Ishikawa (cell line): ENCODE results near the gene DOCK1.

Source experiments
- EGR1 ChIP-seq: IDR thresholded peaks from 2 replicates; pipeline ENCODE4 v1.6.1; 2012
- EP300 ChIP-seq: IDR thresholded peaks from 2 replicates; pipeline ENCODE4 v1.6.1; 2012; ENCODE audit warnings: borderline replicate concordance
- RAD21 ChIP-seq: IDR thresholded peaks from 2 replicates; pipeline ENCODE4 v1.6.1; 2012; ENCODE audit warnings: low read depth
- TAF1 ChIP-seq: IDR thresholded peaks from 2 replicates; pipeline ENCODE4 v1.6.1; 2012; ENCODE audit warnings: low read depth, mild to moderate bottlenecking
- TEAD4 ChIP-seq: IDR thresholded peaks from 2 replicates; pipeline ENCODE4 v1.6.1; 2012
- YY1 ChIP-seq: IDR thresholded peaks from 2 replicates; pipeline ENCODE4 v1.6.1; 2012; ENCODE audit warnings: low read depth
- ZBTB7A ChIP-seq: IDR thresholded peaks from 2 replicates; pipeline ENCODE4 v1.6.1; 2012; ENCODE audit warnings: low read depth

DNA sequence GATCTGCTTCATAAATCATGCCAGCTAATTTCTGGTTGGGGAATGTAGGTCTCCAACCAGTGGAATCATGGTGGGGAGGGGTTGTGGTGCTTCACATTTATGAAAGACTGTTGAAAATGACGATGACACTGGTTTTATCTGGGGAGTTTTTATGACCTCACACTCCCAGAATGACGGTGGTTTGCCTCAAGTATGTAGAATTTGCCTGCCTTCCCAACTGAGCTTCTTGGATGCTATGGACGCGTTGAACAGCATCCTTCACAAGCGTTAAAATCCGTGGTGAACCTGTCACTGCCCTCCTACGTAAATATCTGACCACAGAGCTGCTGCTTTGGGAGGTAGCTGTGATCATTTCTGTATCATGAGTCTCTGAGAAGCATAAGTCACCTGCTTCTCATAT, 287.9 kb downstream of the DOCK1 start:
- TF ChIP-seq ZBTB7A (no peak), RAD21 (no peak), EP300 (no peak), YY1 (no peak), TAF1 (no peak), EGR1 (no peak), TEAD4 (no peak)
